ENCODE data around the gene DIO2. TPM values are rescaled to one million over a fixed set of nuclear protein-coding genes. Genes with fewer than 3 reads are reported as not detected.

DIO2 gene
- total RNA-seq, 1 donor from 2014 or later: 0.07 TPM

DNA sequence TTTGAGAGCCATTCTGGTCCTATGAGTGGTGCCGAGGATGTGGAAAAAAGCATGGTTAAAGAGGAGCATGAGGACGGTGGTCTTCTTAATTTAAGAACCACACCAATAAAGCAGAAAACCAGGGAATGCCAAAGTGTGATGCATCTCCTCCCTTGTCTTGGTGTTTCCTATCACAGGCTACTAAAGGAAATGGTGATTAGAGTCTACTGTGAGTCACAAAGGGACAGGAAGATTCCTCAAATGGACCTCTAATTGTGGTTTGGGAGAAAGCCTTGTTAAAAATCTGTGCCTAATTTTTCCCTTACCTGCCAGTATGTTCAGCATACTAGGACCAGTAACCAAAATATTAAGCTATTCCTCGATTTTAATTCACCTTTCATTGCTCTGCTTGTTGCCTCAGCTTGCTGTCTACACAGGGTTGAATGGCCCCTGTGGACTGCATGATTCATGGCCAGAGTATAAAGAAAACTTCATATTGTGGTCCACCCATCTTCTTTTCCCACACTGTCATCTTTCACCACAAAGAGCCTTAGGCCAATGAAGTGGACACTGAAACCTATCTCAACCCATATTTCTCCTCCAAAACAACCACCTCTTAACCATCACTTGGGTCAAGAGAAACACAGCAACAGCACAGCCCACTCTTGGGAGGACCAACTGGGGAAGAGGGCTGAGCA is 38.8 kb downstream of the DIO2 start:
- Histone ChIP-seq H3K4me1 (no peaks in the 10 kb centered on the region), H3K4me2 (no peak overlapping the region), H3K79me2 (ENCODE audit: low read depth) (no peaks in the 10 kb centered on the region), H2AFZ (replicated peaks) (no peak overlapping the region), H3K36me3 (no peaks in the 10 kb centered on the region), H3K27ac (no peak overlapping the region), H4K20me1 (ENCODE audit: low read depth) (no peaks in the 10 kb centered on the region), H3F3A (ENCODE audit: low read depth) (no peaks in the 10 kb centered on the region), H3K4me3 (no peak overlapping the region), H3K9ac (no peak overlapping the region), H3K27me3 (no peaks in the 10 kb centered on the region), H3K9me3 (ENCODE audit: low read depth) (no peaks in the 10 kb centered on the region)
- DNase-seq (ENCODE audit: low spot score): no peak
- no peaks in the 10 kb centered on the region for H3K36me3 Mint-ChIP-seq
- H3K27ac Mint-ChIP-seq: no peak overlapping the region
- H3K27me3 Mint-ChIP-seq (ENCODE audit: insufficient read depth, low read depth): no peaks in the 10 kb centered on the region
- TF ChIP-seq EZH2phosphoT487 (IDR thresholded peaks at IDR 0.05) (no peak), EZH2 (IDR thresholded peaks at IDR 0.05) (no peak), CTCF (IDR thresholded peaks at IDR 0.05) (no peak)
- H3K4me1 Mint-ChIP-seq: no peaks in the 10 kb centered on the region
- no peaks in the 10 kb centered on the region for H3K9me3 Mint-ChIP-seq
- H3K4me3 Mint-ChIP-seq: no peak overlapping the region

GRCh38 chr14:80167793-80168448 is 43.4 kb downstream of the DIO2 start:
- H3K79me2 ChIP-seq (ENCODE audit: low read depth): no peaks in the 10 kb centered on the region
- no peaks in the 10 kb centered on the region for H4K20me1 ChIP-seq (ENCODE audit: low read depth)
- no peak overlapping the region for H3K4me2 ChIP-seq
- H3K4me1 ChIP-seq: no peaks in the 10 kb centered on the region
- Mint-ChIP-seq H3K27ac (no peak overlapping the region), H3K27me3 (ENCODE audit: insufficient read depth, low read depth) (no peaks in the 10 kb centered on the region), H3K9me3 (no peaks in the 10 kb centered on the region), H3K36me3 (no peaks in the 10 kb centered on the region), H3K4me1 (peaks cover 2% of the 10 kb centered on the region), H3K4me3 (no peak overlapping the region)
- H3K27me3 ChIP-seq: no peaks in the 10 kb centered on the region
- no peak overlapping the region for H2AFZ ChIP-seq (replicated peaks)
- TF ChIP-seq EZH2phosphoT487 (IDR thresholded peaks at IDR 0.05): no peak
- TF ChIP-seq CTCF (IDR thresholded peaks at IDR 0.05): no peak
- TF ChIP-seq EZH2 (IDR thresholded peaks at IDR 0.05): no peak
- no peaks in the 10 kb centered on the region for H3K9me3 ChIP-seq (ENCODE audit: low read depth)
- no peak for DNase-seq (ENCODE audit: low spot score)
- no peaks in the 10 kb centered on the region for H3F3A ChIP-seq (ENCODE audit: low read depth)
- no peak overlapping the region for H3K9ac ChIP-seq
- no peak overlapping the region for H3K4me3 ChIP-seq
- H3K36me3 ChIP-seq: no peaks in the 10 kb centered on the region
- H3K27ac ChIP-seq: no peak overlapping the region

GRCh38 chr14:80164991-80165721 is 46.1 kb downstream of the DIO2 start:
- Histone ChIP-seq H2AFZ (replicated peaks) (no peak overlapping the region), H3F3A (ENCODE audit: low read depth) (no peaks in the 10 kb centered on the region), H3K27ac (no peak overlapping the region), H4K20me1 (ENCODE audit: low read depth) (no peaks in the 10 kb centered on the region), H3K4me3 (no peak overlapping the region), H3K9ac (no peak overlapping the region), H3K36me3 (no peaks in the 10 kb centered on the region), H3K4me2 (no peak overlapping the region), H3K4me1 (no peaks in the 10 kb centered on the region), H3K79me2 (ENCODE audit: low read depth) (no peaks in the 10 kb centered on the region), H3K9me3 (ENCODE audit: low read depth) (no peaks in the 10 kb centered on the region), H3K27me3 (no peaks in the 10 kb centered on the region)
- Mint-ChIP-seq H3K27ac (no peak overlapping the region), H3K4me3 (no peak overlapping the region), H3K9me3 (no peaks in the 10 kb centered on the region), H3K27me3 (ENCODE audit: insufficient read depth, low read depth) (no peaks in the 10 kb centered on the region), H3K36me3 (no peaks in the 10 kb centered on the region), H3K4me1 (peaks cover 2% of the 10 kb centered on the region)
- no peak for TF ChIP-seq EZH2 (IDR thresholded peaks at IDR 0.05)
- TF ChIP-seq CTCF (IDR thresholded peaks at IDR 0.05): no peak
- no peak for TF ChIP-seq EZH2phosphoT487 (IDR thresholded peaks at IDR 0.05)
- DNase-seq (ENCODE audit: low spot score): no peak

Data from neural progenitor cell (in vitro differentiated cells).